Prostate gland (tissue), 2 donors: ENCODE data around the gene BBS9. TPM values are rescaled to one million over a fixed set of nuclear protein-coding genes. Genes with fewer than 3 reads are reported as not detected.

Experiments used
- DNase-seq: peaks from one replicate; pipeline ENCODE4 v3.0.0-alpha.2; 2019; ENCODE audit warnings: low spot score
- H3K27ac ChIP-seq, 2 donors: fragments of 200-600 bp; sonication (generic); 2 replicates each; pipeline ENCODE4 v1.5.1; 2017 to 2019
- H3K27me3 ChIP-seq: fragments of 200-600 bp; sonication (generic); replicated peaks from 2 replicates; pipeline ENCODE4 v1.5.1; 2019; ENCODE audit not compliant: insufficient read depth
- H3K36me3 ChIP-seq, 2 donors: fragments of 200-600 bp; sonication (generic); 1 replicate in 1 of 2; 2 replicates in 1 of 2; pipeline versions ENCODE4 v1.5.1 to v1.8.1; 2017 to 2019
- H3K4me1 ChIP-seq: fragments of 200-600 bp; sonication (generic); replicated peaks from 2 replicates; pipeline ENCODE4 v1.5.1; 2019
- H3K4me3 ChIP-seq, 2 donors: fragments of 200-600 bp; sonication (generic); 2 replicates each; pipeline ENCODE4 v1.5.1; 2017 to 2019
- H3K9me3 ChIP-seq: fragments of 200-600 bp; sonication (generic); 2 replicates; pipeline ENCODE4 v1.5.1; 2017
- CTCF ChIP-seq, 4 experiments: fragments of 200-600 bp in 2 of 4; fragments of 450-650 bp in 2 of 4; sonication (generic) in 2 of 4; IDR thresholded peaks; 1 replicate in 3 of 4; 2 replicates in 1 of 4; pipeline ENCODE4 v1.5.1; 2016 to 2019; ENCODE audit warnings: antibody characterized with exemption in 4 of 4, mild to moderate bottlenecking in 2 of 4, moderate library complexity in 2 of 4
- POLR2A ChIP-seq: fragments of 450-650 bp; IDR thresholded peaks from one replicate; pipeline ENCODE4 v1.6.1; 2016; ENCODE audit warnings: antibody characterized with exemption, mild to moderate bottlenecking
- POLR2AphosphoS5 ChIP-seq: sonication (generic); formaldehyde crosslinking; IDR thresholded peaks from one replicate; pipeline ENCODE4 v1.6.1; 2017; ENCODE audit warnings: antibody characterized with exemption
- WGBS: methylation state at CpG from one replicate; pipeline ENCODE4 v1.1.5; 2018; 5-methylcytosine and 5-hydroxymethylcytosine counted together
- intact Hi-C: fragments of 100-400 bp; cut with DNase I; formaldehyde crosslinking; loops from one replicate; pipeline ENCODE4 v1.14.2; 2022
- total RNA-seq, 2 donors: library from RNA; depleted of rRNA; stranded (reverse); fragments of >200 nt; gene quantifications; one replicate each; pipeline ENCODE4 v1.1.0, GENCODE V29; 2016

BBS9 gene
- total RNA-seq, 2 donors from 2014 or later, result 19.6 to 36.8 TPM

- H3K27ac ChIP-seq, result no peak overlapping the region
- no peaks in the 10 kb centered on the region for H3K36me3 ChIP-seq
- no peak for TF ChIP-seq POLR2A
- TF ChIP-seq CTCF (IDR thresholded peaks at IDR 0.05), result no peak
- TF ChIP-seq POLR2AphosphoS5, result no peak
- 92% methylated on average over 2 of the region's 2 CpGs for WGBS
- H3K27me3 ChIP-seq, result no peaks in the 10 kb centered on the region
- no peaks in the 10 kb centered on the region for H3K4me1 ChIP-seq
- DNase-seq, result no peak
- intact Hi-C loops, result no loop called here
- no peak overlapping the region for H3K4me3 ChIP-seq
- no peaks in the 10 kb centered on the region for H3K9me3 ChIP-seq
These were observed 27.1 kb downstream of the BBS9 start for GRCh38 chr7:33156441-33156840.

- TF ChIP-seq POLR2AphosphoS5 (no peak), POLR2A (no peak), CTCF (IDR thresholded peaks at IDR 0.05) (no peak)
- H3K36me3 ChIP-seq, result no peaks in the 10 kb centered on the region
- DNase-seq, result no peak
- H3K9me3 ChIP-seq, result no peaks in the 10 kb centered on the region
- H3K27me3 ChIP-seq, result no peaks in the 10 kb centered on the region
- WGBS, result 18% methylated on average over 1 of the region's 1 CpG
- H3K4me1 ChIP-seq, result no peaks in the 10 kb centered on the region
- H3K4me3 ChIP-seq, result no peak overlapping the region
- intact Hi-C loops, result no loop called here
- no peak overlapping the region for H3K27ac ChIP-seq
These were observed 27.9 kb downstream of the BBS9 start for GRCh38 chr7:33157311-33157710.

- Histone ChIP-seq H3K27me3 (no peaks in the 10 kb centered on the region), H3K4me1 (no peaks in the 10 kb centered on the region), H3K27ac (no peak overlapping the region), H3K4me3 (no peak overlapping the region), H3K9me3 (no peaks in the 10 kb centered on the region), H3K36me3 (no peaks in the 10 kb centered on the region)
- no peak for DNase-seq
- intact Hi-C loops, result no loop called here
- 49% methylated on average over 2 of the region's 2 CpGs for WGBS
- no peak for TF ChIP-seq POLR2A
- TF ChIP-seq POLR2AphosphoS5, result no peak
- TF ChIP-seq CTCF (IDR thresholded peaks at IDR 0.05), result no peak
These were observed 28.4 kb downstream of the BBS9 start for GRCh38 chr7:33157781-33158180.

GRCh38 chr7:33177876-33178275, 48.5 kb downstream of the BBS9 start:
- WGBS, result 86% methylated on average over 2 of the region's 2 CpGs
- no peak for DNase-seq
- Histone ChIP-seq H3K4me3 (no peak overlapping the region), H3K27me3 (no peaks in the 10 kb centered on the region), H3K9me3 (no peaks in the 10 kb centered on the region), H3K27ac (no peak overlapping the region), H3K36me3 (no peaks in the 10 kb centered on the region), H3K4me1 (no peaks in the 10 kb centered on the region)
- no peak for TF ChIP-seq POLR2AphosphoS5
- no peak for TF ChIP-seq CTCF (IDR thresholded peaks at IDR 0.05)
- TF ChIP-seq POLR2A, result no peak
- intact Hi-C loops, result no loop called here

GRCh38 chr7:33179519-33179918, 50.2 kb downstream of the BBS9 start:
- no peaks in the 10 kb centered on the region for H3K4me1 ChIP-seq
- H3K9me3 ChIP-seq, result no peaks in the 10 kb centered on the region
- 98% methylated on average over 2 of the region's 2 CpGs for WGBS
- no peak for TF ChIP-seq POLR2A
- no peak for TF ChIP-seq CTCF (IDR thresholded peaks at IDR 0.05)
- TF ChIP-seq POLR2AphosphoS5, result no peak
- no peaks in the 10 kb centered on the region for H3K36me3 ChIP-seq
- intact Hi-C loops, result no loop called here
- no peak overlapping the region for H3K4me3 ChIP-seq
- no peaks in the 10 kb centered on the region for H3K27me3 ChIP-seq
- no peak overlapping the region for H3K27ac ChIP-seq
- no peak for DNase-seq
